ENCODE results near the gene C5orf46.

Gene C5orf46

DNA sequence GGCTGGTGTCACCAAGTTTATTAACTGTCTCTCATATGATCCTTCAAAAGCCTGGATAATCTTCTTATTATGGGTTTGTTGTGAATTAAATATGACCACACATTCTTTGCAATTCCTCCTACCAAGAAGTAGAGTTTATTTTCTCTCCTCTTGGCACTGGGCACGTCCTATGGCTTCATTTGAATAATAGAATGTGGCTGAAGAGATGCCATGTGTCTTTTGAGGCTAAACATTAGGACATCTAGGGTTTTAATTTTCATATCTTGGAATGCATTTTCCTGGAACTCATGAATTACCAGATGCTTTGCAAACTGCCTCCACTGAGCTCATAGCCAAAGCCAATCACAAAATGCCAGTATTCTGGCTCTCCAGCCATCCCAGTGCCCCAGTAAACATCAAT, 47.8 kb downstream of the C5orf46 start:
- no peak overlapping the region for H3K4me3 Mint-ChIP-seq
- DNase-seq: no peak
- no peak overlapping the region for H3K27ac Mint-ChIP-seq
- H3K4me1 Mint-ChIP-seq: no peaks in the 10 kb centered on the region
- no peak for ATAC-seq (replicated peaks)
- no peaks in the 10 kb centered on the region for H3K9me3 Mint-ChIP-seq
- peaks cover 0 to 6% of the 10 kb centered on the region in 2 donors for H3K27me3 Mint-ChIP-seq
- H3K36me3 Mint-ChIP-seq: no peaks in the 10 kb centered on the region

DNA sequence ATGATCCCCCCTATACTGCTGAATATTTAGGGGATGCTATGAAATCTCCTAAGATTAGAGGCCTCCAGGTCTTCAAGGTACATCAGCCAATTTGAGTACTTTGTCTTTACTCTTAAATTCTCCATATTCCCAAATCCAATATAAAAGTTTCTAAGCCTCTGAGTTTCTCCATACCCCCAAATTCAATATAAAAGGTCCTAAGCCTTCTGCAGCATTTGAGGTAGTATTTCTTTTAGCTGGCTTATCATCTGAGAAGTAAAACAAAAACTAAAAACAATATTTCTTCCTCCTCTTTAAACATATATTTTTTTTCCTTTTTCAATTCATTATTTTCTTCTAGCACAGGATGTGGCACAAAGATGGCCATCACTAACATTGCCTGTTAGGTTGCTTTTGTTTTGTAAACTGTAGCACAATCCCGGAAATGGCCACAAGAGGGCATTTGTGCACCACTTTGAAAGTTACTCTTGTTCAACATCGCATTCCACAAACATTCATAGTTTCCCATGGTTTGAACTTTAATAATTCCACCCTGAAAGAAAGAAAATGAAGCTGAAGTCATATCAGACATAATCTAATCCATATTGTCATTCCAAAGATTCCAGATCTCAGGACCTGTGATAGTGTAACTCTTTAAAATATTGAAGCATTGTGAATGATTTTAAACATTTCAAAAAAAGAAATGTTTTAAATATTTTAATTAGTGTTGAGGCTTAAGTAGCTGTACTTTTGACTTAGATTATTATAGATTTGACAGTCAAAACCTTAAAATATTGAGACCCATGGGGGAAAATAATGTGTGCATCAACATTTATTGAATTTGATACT, 48.8 kb downstream of the C5orf46 start:
- Mint-ChIP-seq H3K36me3 (no peaks in the 10 kb centered on the region), H3K4me3 (no peak overlapping the region), H3K9me3 (no peaks in the 10 kb centered on the region), H3K27me3 (peaks cover 0 to 9% of the 10 kb centered on the region in 2 donors), H3K27ac (no peak overlapping the region), H3K4me1 (no peaks in the 10 kb centered on the region)
- peak; percentile 52 to 63 for ATAC-seq (replicated peaks)
- DNase-seq: peak; percentile 2

DNA sequence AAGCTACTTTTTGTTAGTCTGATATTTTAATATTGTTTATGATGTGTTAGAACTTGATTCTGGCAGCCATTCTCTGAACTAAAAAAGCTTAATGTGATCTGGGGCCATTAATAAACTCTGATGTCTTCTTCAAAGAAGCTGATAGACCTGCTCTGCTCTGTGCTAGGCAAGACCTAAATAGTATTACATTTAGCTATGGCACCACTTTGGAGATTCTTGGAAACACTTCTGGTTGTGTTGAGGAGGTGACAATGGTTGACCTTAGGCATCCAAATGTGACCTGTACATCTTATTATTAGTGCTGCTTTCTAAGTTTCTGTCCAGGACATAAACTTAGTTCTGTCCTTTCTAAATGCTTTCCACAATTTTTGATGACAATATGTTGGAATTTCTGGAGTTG, 49.5 kb downstream of the C5orf46 start:
- no peak overlapping the region for H3K27ac Mint-ChIP-seq
- ATAC-seq (replicated peaks) (no peak), DNase-seq (no peak)
- H3K4me1 Mint-ChIP-seq: no peaks in the 10 kb centered on the region
- H3K36me3 Mint-ChIP-seq: no peaks in the 10 kb centered on the region
- no peaks in the 10 kb centered on the region for H3K9me3 Mint-ChIP-seq
- H3K4me3 Mint-ChIP-seq: no peak overlapping the region
- peaks cover 0 to 9% of the 10 kb centered on the region in 2 donors for H3K27me3 Mint-ChIP-seq

DNA sequence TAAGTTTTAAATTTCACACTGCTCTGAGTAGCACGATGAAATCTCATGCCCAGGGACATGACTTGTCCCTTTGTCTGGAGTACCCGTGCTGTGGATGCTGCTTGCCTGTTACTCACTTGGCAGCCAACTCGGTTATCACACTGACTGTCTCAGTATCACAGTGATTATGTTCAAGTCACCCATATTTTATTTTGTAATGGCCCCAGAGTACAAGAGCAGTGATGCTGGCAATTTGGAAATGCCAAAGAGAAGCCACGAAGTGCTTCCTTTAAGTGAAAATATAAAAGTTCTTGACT, 50.6 kb downstream of the C5orf46 start:
- DNase-seq: no peak
- peaks cover 0 to 9% of the 10 kb centered on the region in 2 donors for H3K27me3 Mint-ChIP-seq
- no peak for ATAC-seq (replicated peaks)
- H3K27ac Mint-ChIP-seq: no peak overlapping the region
- no peaks in the 10 kb centered on the region for H3K36me3 Mint-ChIP-seq
- no peaks in the 10 kb centered on the region for H3K9me3 Mint-ChIP-seq
- H3K4me3 Mint-ChIP-seq: no peak overlapping the region
- H3K4me1 Mint-ChIP-seq: no peaks in the 10 kb centered on the region

DNA sequence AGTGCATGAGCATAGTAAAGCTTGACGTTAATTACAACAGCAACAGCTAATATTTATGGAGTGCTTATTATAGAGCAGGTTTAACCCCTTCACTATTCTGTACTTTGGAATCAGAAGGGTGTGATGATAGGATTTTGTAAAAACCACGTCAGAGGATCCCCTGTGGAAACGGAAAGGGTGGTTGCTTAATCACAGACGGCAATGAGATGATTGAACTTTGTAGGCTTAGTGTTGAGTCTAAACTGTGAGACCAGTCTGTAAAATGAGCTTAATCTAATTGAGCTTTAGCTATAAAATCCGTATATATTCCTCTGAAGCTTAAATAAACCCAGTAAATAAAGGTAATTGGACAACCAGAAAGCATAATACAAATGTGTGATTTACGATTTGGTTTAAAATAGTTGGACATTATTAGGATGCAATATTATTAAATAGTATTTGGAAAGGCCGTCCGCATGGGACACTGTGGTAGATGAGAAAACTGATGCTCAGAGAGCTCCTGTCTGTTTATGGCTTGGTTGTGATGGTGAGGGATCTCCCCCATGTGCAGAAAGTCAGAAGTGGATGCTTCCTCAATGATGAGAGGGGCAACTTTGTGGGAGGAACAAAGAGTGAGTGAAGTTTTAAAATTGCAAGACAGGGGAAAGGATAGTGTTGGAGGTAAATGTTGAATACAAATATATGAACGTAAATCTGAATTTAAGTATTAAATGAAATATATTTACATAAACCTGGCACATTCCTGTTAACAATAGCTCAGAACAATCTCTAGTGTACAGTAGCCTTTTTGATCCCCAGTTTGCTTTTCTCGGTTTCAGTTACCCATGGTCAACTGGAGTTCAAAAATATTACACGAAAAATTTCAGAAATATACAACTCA, 51.2 kb downstream of the C5orf46 start:
- Mint-ChIP-seq H3K9me3 (no peaks in the 10 kb centered on the region), H3K4me1 (no peaks in the 10 kb centered on the region), H3K27ac (no peak overlapping the region), H3K36me3 (no peaks in the 10 kb centered on the region), H3K27me3 (peaks cover 0 to 9% of the 10 kb centered on the region in 2 donors), H3K4me3 (no peak overlapping the region)
- DNase-seq (no peak), ATAC-seq (replicated peaks) (no peak)

DNA sequence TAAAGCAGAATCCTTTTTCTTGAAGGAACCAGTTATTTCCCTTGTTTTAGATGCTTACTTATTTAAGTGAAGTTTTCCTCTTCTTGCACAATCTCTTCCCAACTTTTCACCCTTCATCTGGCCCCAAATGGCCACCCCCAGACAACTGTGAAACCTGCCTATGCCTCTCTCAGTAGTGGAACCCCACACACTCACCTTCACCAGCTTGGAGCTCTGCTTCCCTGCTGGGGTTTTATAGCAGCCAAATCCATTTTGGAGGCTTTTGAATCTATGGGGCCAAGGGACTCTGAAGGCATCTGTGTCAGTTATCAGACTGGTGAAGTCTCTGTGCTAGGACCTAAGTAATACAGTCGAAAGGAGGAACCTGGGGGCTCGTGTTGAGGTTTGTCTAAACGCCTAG, 52.0 kb downstream of the C5orf46 start:
- Mint-ChIP-seq H3K9me3 (no peaks in the 10 kb centered on the region), H3K27ac (no peak overlapping the region), H3K4me3 (no peak overlapping the region)

DNA sequence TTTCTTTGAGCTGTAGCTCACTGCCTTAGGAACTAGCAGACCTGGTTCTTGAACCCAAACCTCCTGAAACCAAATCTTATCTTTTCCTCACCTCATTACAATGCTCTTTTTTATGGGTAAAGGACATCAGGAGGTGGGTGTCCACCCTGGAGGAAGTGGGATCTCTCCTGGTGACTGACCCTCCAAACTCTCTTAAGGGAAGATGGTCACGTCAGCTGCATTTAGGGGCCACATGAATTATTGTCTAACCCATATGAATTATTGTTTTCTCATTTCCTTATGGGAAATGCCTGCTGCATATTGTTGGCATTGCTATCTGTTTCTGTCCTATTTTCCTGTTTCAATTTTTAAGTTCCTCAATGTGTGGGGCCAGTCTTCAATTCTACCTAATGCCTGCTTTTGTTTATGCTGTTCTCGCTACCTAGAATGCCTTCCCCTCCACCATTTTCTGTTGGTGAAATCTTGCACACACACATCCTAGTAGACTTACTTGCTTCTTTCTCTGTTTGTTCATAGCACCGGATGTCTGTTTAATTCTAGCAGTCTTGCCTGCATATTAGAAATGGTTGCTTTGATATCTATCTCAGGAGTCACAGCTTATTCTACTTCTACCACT, 52.9 kb downstream of the C5orf46 start:
- Mint-ChIP-seq H3K27ac (no peak overlapping the region), H3K4me3 (no peak overlapping the region), H3K9me3 (no peaks in the 10 kb centered on the region), H3K27me3 (peaks cover 0 to 7% of the 10 kb centered on the region in 2 donors), H3K4me1 (no peaks in the 10 kb centered on the region), H3K36me3 (no peaks in the 10 kb centered on the region)
- no peak for ATAC-seq (replicated peaks)
- DNase-seq: no peak

More for the DNA sequence above, 52.0 kb downstream of the C5orf46 start:
- ATAC-seq (replicated peaks) (no peak), DNase-seq (no peak)
- no peaks in the 10 kb centered on the region for H3K36me3 Mint-ChIP-seq
- no peaks in the 10 kb centered on the region for H3K4me1 Mint-ChIP-seq
- H3K27me3 Mint-ChIP-seq: peaks cover 0 to 9% of the 10 kb centered on the region in 2 donors

DNA sequence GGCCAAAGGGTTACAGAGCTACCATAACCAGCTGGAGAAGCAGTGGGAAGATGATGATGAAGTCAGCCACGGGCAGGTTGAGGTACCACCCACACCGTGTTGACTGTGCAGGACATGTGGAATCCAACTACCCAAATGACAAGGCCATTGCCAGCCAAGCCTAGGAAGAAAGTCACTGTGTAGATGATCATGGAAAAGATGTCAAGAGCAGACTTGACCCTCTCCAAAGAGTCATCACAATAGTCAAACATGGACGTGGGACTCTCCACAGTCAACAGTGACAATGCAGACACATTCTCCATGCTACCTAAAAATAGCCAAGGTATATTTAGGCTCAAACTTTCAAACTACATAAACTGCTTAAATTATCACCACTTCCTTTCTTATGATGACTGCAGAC, 54.0 kb downstream of the C5orf46 start:
- no peak overlapping the region for H3K27ac Mint-ChIP-seq
- DNase-seq: no peak

DNA sequence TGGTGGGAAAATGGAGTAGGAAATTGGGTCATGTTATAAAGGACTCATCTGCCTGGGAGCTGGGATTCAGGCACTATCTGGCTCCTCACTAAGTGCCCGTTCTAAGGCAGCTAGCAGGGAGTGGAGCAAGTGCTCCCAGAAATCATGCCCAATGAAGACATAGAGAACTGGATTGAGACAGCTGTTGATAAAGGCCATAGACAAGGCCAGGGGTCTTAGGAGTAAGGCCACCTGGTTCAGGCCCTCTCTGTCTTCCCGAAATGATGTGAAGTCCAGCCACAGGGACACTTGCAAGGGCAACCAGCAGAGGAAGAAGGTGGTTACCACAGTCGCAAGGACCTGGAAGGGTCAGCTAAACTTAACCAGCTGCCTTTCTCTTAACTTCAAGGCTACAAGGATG, 54.8 kb downstream of the C5orf46 start:
- Mint-ChIP-seq H3K27ac (no peak overlapping the region), H3K4me3 (no peak overlapping the region), H3K4me1 (no peaks in the 10 kb centered on the region), H3K27me3 (peaks cover 0 to 5% of the 10 kb centered on the region in 2 donors), H3K36me3 (no peaks in the 10 kb centered on the region), H3K9me3 (no peaks in the 10 kb centered on the region)
- DNase-seq (no peak), ATAC-seq (replicated peaks) (no peak)

More for the DNA sequence above, 54.0 kb downstream of the C5orf46 start:
- H3K9me3 Mint-ChIP-seq: no peaks in the 10 kb centered on the region
- ATAC-seq (replicated peaks): peak in 1 of 2 donors; percentile 31
- no peaks in the 10 kb centered on the region for H3K4me1 Mint-ChIP-seq
- H3K36me3 Mint-ChIP-seq: no peaks in the 10 kb centered on the region
- peaks cover 0 to 5% of the 10 kb centered on the region in 2 donors for H3K27me3 Mint-ChIP-seq
- no peak overlapping the region for H3K4me3 Mint-ChIP-seq

DNA sequence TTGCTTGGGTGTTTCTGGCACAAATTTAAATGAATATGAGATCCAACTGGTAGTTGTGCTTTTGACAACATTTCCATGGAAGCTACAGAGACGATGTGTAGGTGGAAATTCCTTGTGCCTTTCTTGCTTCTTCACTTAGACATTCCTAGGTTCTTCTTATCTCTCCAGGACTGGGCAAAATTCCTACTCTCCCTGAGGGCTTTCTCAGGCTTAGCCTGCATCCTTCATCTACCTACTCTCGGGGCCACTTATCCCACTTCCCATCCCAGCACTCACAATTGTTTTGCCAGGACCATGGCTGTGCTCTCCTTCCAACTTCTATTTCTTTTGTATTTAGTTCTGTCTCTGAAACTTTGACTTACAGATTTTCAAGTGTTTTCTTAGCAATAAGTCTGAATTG, 57.1 kb downstream of the C5orf46 start:
- DNase-seq (no peak), ATAC-seq (replicated peaks) (no peak)
- H3K4me3 Mint-ChIP-seq: no peak overlapping the region
- no peaks in the 10 kb centered on the region for H3K36me3 Mint-ChIP-seq
- no peak overlapping the region for H3K27ac Mint-ChIP-seq
- peaks cover 0 to 8% of the 10 kb centered on the region in 2 donors for H3K27me3 Mint-ChIP-seq
- H3K4me1 Mint-ChIP-seq: no peaks in the 10 kb centered on the region
- H3K9me3 Mint-ChIP-seq: no peaks in the 10 kb centered on the region

DNA sequence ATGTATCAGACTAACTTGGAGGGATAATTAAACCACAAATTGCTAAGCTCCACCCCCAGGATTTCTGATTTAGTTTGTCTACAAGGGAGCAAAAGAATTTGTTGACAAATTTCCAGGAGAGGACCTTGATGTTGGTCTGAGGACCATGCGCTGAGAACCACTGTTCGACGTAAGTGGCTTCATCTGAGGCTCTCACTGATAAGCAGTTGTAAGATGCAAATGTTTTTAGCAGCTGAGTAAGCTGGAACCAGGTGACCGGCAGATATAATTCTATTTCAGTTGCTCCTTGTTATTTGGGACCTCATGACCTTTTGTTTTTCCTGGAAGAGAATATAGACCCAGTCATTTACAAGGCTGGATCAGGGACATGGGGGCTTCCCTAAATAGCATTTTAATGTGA, 60.7 kb downstream of the C5orf46 start:
- ATAC-seq (replicated peaks): no peak

DNA sequence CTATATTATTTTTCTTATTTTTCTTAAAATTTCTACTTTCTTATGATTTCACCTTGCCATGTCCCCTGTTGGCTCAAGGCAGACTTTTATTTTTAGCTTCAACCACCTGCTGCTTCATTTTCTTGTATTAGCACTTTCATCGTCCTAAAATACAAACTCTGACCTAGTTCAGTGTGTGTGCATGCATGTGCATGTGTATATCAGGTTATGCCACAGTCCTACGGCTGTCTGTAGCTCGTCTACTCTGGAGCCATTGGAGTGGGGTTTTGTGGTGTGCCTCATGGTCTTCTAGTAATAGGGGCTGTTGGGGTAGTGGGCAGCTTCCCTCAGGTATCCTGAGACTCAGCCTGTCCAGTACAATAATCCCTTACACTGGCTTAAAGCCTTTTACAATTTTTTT, 61.5 kb downstream of the C5orf46 start:
- DNase-seq (no peak), ATAC-seq (replicated peaks) (no peak)
- Mint-ChIP-seq H3K36me3 (no peaks in the 10 kb centered on the region), H3K9me3 (no peaks in the 10 kb centered on the region), H3K4me3 (no peak overlapping the region), H3K4me1 (no peaks in the 10 kb centered on the region), H3K27ac (no peak overlapping the region), H3K27me3 (peaks cover 0 to 9% of the 10 kb centered on the region in 2 donors)

More for the DNA sequence above, 60.7 kb downstream of the C5orf46 start:
- Mint-ChIP-seq H3K27me3 (peaks cover 0 to 9% of the 10 kb centered on the region in 2 donors), H3K36me3 (no peaks in the 10 kb centered on the region), H3K4me3 (no peak overlapping the region), H3K9me3 (no peaks in the 10 kb centered on the region), H3K4me1 (no peaks in the 10 kb centered on the region), H3K27ac (no peak overlapping the region)
- DNase-seq: no peak

DNA sequence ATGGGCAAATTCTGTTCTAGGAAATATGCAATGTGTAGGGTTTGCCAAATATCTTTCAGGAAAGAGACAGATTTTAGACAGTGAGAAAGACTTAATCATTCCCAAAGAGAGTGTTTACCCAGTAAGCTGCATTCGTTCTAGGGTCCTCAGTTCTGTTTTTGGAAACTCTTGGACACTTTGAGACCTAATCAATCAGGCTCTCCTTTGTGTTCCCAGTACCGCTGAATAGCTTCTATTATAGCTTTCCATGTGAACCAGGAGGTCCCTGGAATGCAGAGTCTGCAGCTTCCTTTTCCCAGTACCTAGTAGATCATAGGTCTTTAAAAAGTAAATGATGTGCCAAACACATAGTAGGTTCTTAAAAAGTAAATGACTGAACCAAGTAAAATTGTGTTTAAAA, 63.5 kb downstream of the C5orf46 start:
- ATAC-seq (replicated peaks) (no peak), DNase-seq (no peak)
- H3K36me3 Mint-ChIP-seq: no peaks in the 10 kb centered on the region
- peaks cover 0 to 4% of the 10 kb centered on the region in 2 donors for H3K9me3 Mint-ChIP-seq
- no peak overlapping the region for H3K27ac Mint-ChIP-seq
- H3K4me3 Mint-ChIP-seq: no peak overlapping the region
- H3K4me1 Mint-ChIP-seq: no peaks in the 10 kb centered on the region
- H3K27me3 Mint-ChIP-seq: peaks cover 0 to 13% of the 10 kb centered on the region in 2 donors
